ENCODE measurements around the gene CRYZ. TPM values are rescaled to one million over a fixed set of nuclear protein-coding genes. Genes with fewer than 3 reads are reported as not detected.
"Not testable (repeated sequence)": the region's sequence is repeated elsewhere in the genome, so short reads cannot be mapped to it uniquely, and the experiment has no call there.

CRYZ gene
- total and polyA plus RNA-seq, 2 experiments from 2014 or later: 23.5 to 26.9 TPM

GRCh38 chr1:74767490-74767889, 34.6 kb upstream of the CRYZ start:
- H3F3A ChIP-seq (ENCODE audit: insufficient read depth): no peaks in the 10 kb centered on the region
- H4K20me1 ChIP-seq (ENCODE audit: insufficient read depth): no peaks in the 10 kb centered on the region
- H3K9ac ChIP-seq: no peak overlapping the region
- H3K4me3 ChIP-seq: no peak overlapping the region
- H3K9me2 ChIP-seq (ENCODE audit: insufficient read depth): no peaks in the 10 kb centered on the region
- 49 to 50% methylated on average over 3 of the region's 3 CpGs for WGBS, 2 experiments (ENCODE audit: low coverage in 1 of 2, low lambda C conversion rate in 2 of 2, missing lambda C conversion rate in 2 of 2)
- no peaks in the 10 kb centered on the region for H3K79me2 ChIP-seq (ENCODE audit: insufficient read depth)
- peak; percentile 36 for DNase-seq
- H3K9me3 ChIP-seq (ENCODE audit: low read depth): no peaks in the 10 kb centered on the region
- H2AFZ ChIP-seq: no peak overlapping the region
- no peaks in the 10 kb centered on the region for H3K27me3 ChIP-seq (replicated peaks; ENCODE audit: insufficient read depth)
- peaks cover 12% of the 10 kb centered on the region; the same call in 1 of the 2 replicates for H3K36me3 ChIP-seq (ENCODE audit: low read depth)
- H3K27ac ChIP-seq: no peak overlapping the region
- no peaks in the 10 kb centered on the region for H3K4me1 ChIP-seq (ENCODE audit: insufficient read depth)
- no peak overlapping the region for H3K4me2 ChIP-seq (ENCODE audit: unreplicated experiment)
- in situ Hi-C loops (cut with MboI): no loop called here
- TF ChIP-seq EZH2 (IDR thresholded peaks at IDR 0.05; ENCODE audit: insufficient read depth, poor library complexity, severe bottlenecking) (no peak), EZH2phosphoT487 (IDR thresholded peaks at IDR 0.05; ENCODE audit: insufficient read depth, low read depth) (no peak)

GRCh38 chr1:74766579-74766978, 33.7 kb upstream of the CRYZ start:
- Histone ChIP-seq H3K79me2 (ENCODE audit: insufficient read depth) (no peaks in the 10 kb centered on the region), H3K4me3 (no peak overlapping the region), H3K27me3 (replicated peaks; ENCODE audit: insufficient read depth) (no peaks in the 10 kb centered on the region), H3K9me2 (ENCODE audit: insufficient read depth) (no peaks in the 10 kb centered on the region), H2AFZ (no peak overlapping the region), H4K20me1 (ENCODE audit: insufficient read depth) (no peaks in the 10 kb centered on the region), H3K4me2 (ENCODE audit: unreplicated experiment) (no peak overlapping the region), H3F3A (ENCODE audit: insufficient read depth) (no peaks in the 10 kb centered on the region), H3K4me1 (ENCODE audit: insufficient read depth) (no peaks in the 10 kb centered on the region), H3K27ac (no peak overlapping the region), H3K9ac (no peak overlapping the region), H3K36me3 (ENCODE audit: low read depth) (peaks cover 14% of the 10 kb centered on the region; the same call in 1 of the 2 replicates), H3K9me3 (ENCODE audit: low read depth) (no peaks in the 10 kb centered on the region)
- TF ChIP-seq EZH2phosphoT487 (IDR thresholded peaks at IDR 0.05; ENCODE audit: insufficient read depth, low read depth) (no peak), EZH2 (IDR thresholded peaks at IDR 0.05; ENCODE audit: insufficient read depth, poor library complexity, severe bottlenecking) (no peak)
- WGBS, 2 experiments (ENCODE audit: low coverage in 1 of 2, low lambda C conversion rate in 2 of 2, missing lambda C conversion rate in 2 of 2): 75 to 78% methylated on average over 2 of the region's 2 CpGs
- no peak for DNase-seq
- in situ Hi-C loops (cut with MboI): no loop called here

- Histone ChIP-seq H3K9me3 (ENCODE audit: low read depth) (no peaks in the 10 kb centered on the region), H3K4me2 (ENCODE audit: unreplicated experiment) (no peak overlapping the region), H3K4me1 (ENCODE audit: insufficient read depth) (no peaks in the 10 kb centered on the region), H3K9me2 (ENCODE audit: insufficient read depth) (no peaks in the 10 kb centered on the region), H4K20me1 (ENCODE audit: insufficient read depth) (no peaks in the 10 kb centered on the region), H3K27ac (no peak overlapping the region), H3K9ac (no peak overlapping the region), H3K36me3 (ENCODE audit: low read depth) (peaks cover 36% of the 10 kb centered on the region; the same call in 1 of the 2 replicates), H3K4me3 (no peak overlapping the region), H3F3A (ENCODE audit: insufficient read depth) (no peaks in the 10 kb centered on the region), H2AFZ (no peak overlapping the region), H3K79me2 (ENCODE audit: insufficient read depth) (no peaks in the 10 kb centered on the region), H3K27me3 (replicated peaks; ENCODE audit: insufficient read depth) (no peaks in the 10 kb centered on the region)
- DNase-seq: peak; percentile 17
- TF ChIP-seq EZH2 (IDR thresholded peaks at IDR 0.05; ENCODE audit: insufficient read depth, poor library complexity, severe bottlenecking): no peak
- no peak for TF ChIP-seq EZH2phosphoT487 (IDR thresholded peaks at IDR 0.05; ENCODE audit: insufficient read depth, low read depth)
- in situ Hi-C loops (cut with MboI): no loop called here
- 66 to 76% methylated on average over 4 of the region's 4 CpGs for WGBS, 2 experiments (ENCODE audit: low coverage in 1 of 2, low lambda C conversion rate in 2 of 2, missing lambda C conversion rate in 2 of 2)
Measured at GRCh38 chr1:74763807-74764206, 31.0 kb upstream of the CRYZ start.

GRCh38 chr1:74756650-74757049, 23.8 kb upstream of the CRYZ start:
- H3K27ac ChIP-seq; DNase-seq; H3K9me3 ChIP-seq (ENCODE audit: low read depth); H3K4me2 ChIP-seq (ENCODE audit: unreplicated experiment); in situ Hi-C loops (cut with MboI); H3K9me2 ChIP-seq (ENCODE audit: insufficient read depth); H4K20me1 ChIP-seq (ENCODE audit: insufficient read depth); H3K79me2 ChIP-seq (ENCODE audit: insufficient read depth); H3K27me3 ChIP-seq (replicated peaks; ENCODE audit: insufficient read depth); H2AFZ ChIP-seq; H3F3A ChIP-seq (ENCODE audit: insufficient read depth); H3K4me3 ChIP-seq; H3K4me1 ChIP-seq (ENCODE audit: insufficient read depth); H3K9ac ChIP-seq: not testable (repeated sequence)
- 96 to 98% methylated on average over 2 of the region's 2 CpGs for WGBS, 2 experiments (ENCODE audit: low coverage in 1 of 2, low lambda C conversion rate in 2 of 2, missing lambda C conversion rate in 2 of 2)
- H3K36me3 ChIP-seq (ENCODE audit: low read depth): peaks cover 63% of the 10 kb centered on the region

- TF ChIP-seq EZH2phosphoT487 (IDR thresholded peaks at IDR 0.05; ENCODE audit: insufficient read depth, low read depth): no peak
- no peak for TF ChIP-seq EZH2 (IDR thresholded peaks at IDR 0.05; ENCODE audit: insufficient read depth, poor library complexity, severe bottlenecking)
- no peak overlapping the region for H3K27ac ChIP-seq
- no peaks in the 10 kb centered on the region for H3K27me3 ChIP-seq (replicated peaks; ENCODE audit: insufficient read depth)
- H3K9me2 ChIP-seq (ENCODE audit: insufficient read depth): no peaks in the 10 kb centered on the region
- H3F3A ChIP-seq (ENCODE audit: insufficient read depth): no peaks in the 10 kb centered on the region
- H4K20me1 ChIP-seq (ENCODE audit: insufficient read depth): no peaks in the 10 kb centered on the region
- no peak for DNase-seq
- H3K4me2 ChIP-seq (ENCODE audit: unreplicated experiment): no peak overlapping the region
- peaks cover 53% of the 10 kb centered on the region for H3K36me3 ChIP-seq (ENCODE audit: low read depth)
- no peak overlapping the region for H2AFZ ChIP-seq
- H3K9ac ChIP-seq: no peak overlapping the region
- H3K79me2 ChIP-seq (ENCODE audit: insufficient read depth): no peaks in the 10 kb centered on the region
- no peaks in the 10 kb centered on the region for H3K9me3 ChIP-seq (ENCODE audit: low read depth)
- H3K4me3 ChIP-seq: no peak overlapping the region
- no peaks in the 10 kb centered on the region for H3K4me1 ChIP-seq (ENCODE audit: insufficient read depth)
- in situ Hi-C loops (cut with MboI): no loop called here
Measured at GRCh38 chr1:74755475-74755874, 22.6 kb upstream of the CRYZ start.
